Activated T-cell treated with anti-CD3 and anti-CD28 coated beads, Interleukin-2, amount 50 U/mL, for 4 hours (primary cell): ENCODE results near the gene SIM2. TPM values are rescaled to one million over a fixed set of nuclear protein-coding genes. Genes with fewer than 3 reads are reported as not detected.

ENCODE experiments used
- ATAC-seq, 2 donors: fragments of 200-7000 bp; cut with Tn5 transposase; one replicate each; pipeline ENCODE4 v1.10.0; 2021
- DNase-seq: peaks from one replicate; pipeline ENCODE4 v3.0.0-alpha.2; 2020
- H3K27me3 Mint-ChIP-seq: one replicate; pipeline ENCODE4 v1.8.0; 2021; ENCODE audit warnings: low read depth, mixed read lengths
- H3K36me3 Mint-ChIP-seq: one replicate; pipeline ENCODE4 v1.8.0; 2022; ENCODE audit warnings: mixed read lengths; ENCODE audit not compliant: insufficient read depth
- H3K4me1 Mint-ChIP-seq: one replicate; pipeline ENCODE4 v1.8.0; 2021; ENCODE audit warnings: low read depth, mixed read lengths
- H3K4me3 Mint-ChIP-seq: one replicate; pipeline ENCODE4 v1.8.0; 2021; ENCODE audit warnings: mild to moderate bottlenecking, moderate library complexity, mixed read lengths
- H3K9me3 Mint-ChIP-seq: one replicate; pipeline ENCODE4 v1.8.0; 2021; ENCODE audit warnings: mixed read lengths
- total RNA-seq, 3 donors: library from RNA; stranded (reverse); gene quantifications; one replicate each; pipeline ENCODE4 v1.2.1, GENCODE V29; 2021

SIM2 gene
- total RNA-seq, 3 donors from 2014 or later: 0.18 to 0.24 TPM; not detected in 1

- DNase-seq (no peak), ATAC-seq (no peak)
- H3K4me1 Mint-ChIP-seq: no peaks in the 10 kb centered on the region
- no peaks in the 10 kb centered on the region for H3K9me3 Mint-ChIP-seq
- no peak overlapping the region for H3K4me3 Mint-ChIP-seq
- peaks cover 42% of the 10 kb centered on the region for H3K27me3 Mint-ChIP-seq
- H3K36me3 Mint-ChIP-seq: no peaks in the 10 kb centered on the region
Measured at GRCh38 chr21:36672737-36673136, 26.2 kb upstream of the SIM2 start.

- Mint-ChIP-seq H3K27me3 (peaks cover 50% of the 10 kb centered on the region), H3K4me3 (no peak overlapping the region), H3K9me3 (peaks cover 14% of the 10 kb centered on the region), H3K36me3 (peaks cover 1% of the 10 kb centered on the region), H3K4me1 (no peaks in the 10 kb centered on the region)
- no peak for ATAC-seq
- DNase-seq: no peak
Measured at GRCh38 chr21:36676039-36676950, 22.6 kb upstream of the SIM2 start.

- Mint-ChIP-seq H3K4me3 (no peak overlapping the region), H3K9me3 (peaks cover 21% of the 10 kb centered on the region), H3K36me3 (peaks cover 1% of the 10 kb centered on the region), H3K27me3 (peaks cover 48% of the 10 kb centered on the region), H3K4me1 (no peaks in the 10 kb centered on the region)
- no peak for DNase-seq
- ATAC-seq: no peak
Measured at GRCh38 chr21:36677443-36677842, 21.5 kb upstream of the SIM2 start.

- DNase-seq (no peak), ATAC-seq (no peak)
- Mint-ChIP-seq H3K4me1 (no peaks in the 10 kb centered on the region), H3K27me3 (peaks cover 57% of the 10 kb centered on the region), H3K4me3 (no peak overlapping the region), H3K9me3 (peaks cover 21% of the 10 kb centered on the region), H3K36me3 (peaks cover 1% of the 10 kb centered on the region)
Measured at GRCh38 chr21:36678538-36678937, 20.4 kb upstream of the SIM2 start.

- H3K27me3 Mint-ChIP-seq: peaks cover 60% of the 10 kb centered on the region
Measured at GRCh38 chr21:36681117-36681631, 17.7 kb upstream of the SIM2 start.

GRCh38 chr21:36684957-36685714, 13.8 kb upstream of the SIM2 start:
- ATAC-seq: no peak
- no peaks in the 10 kb centered on the region for H3K4me1 Mint-ChIP-seq
- DNase-seq: no peak
- peaks cover 16% of the 10 kb centered on the region for H3K9me3 Mint-ChIP-seq
- H3K4me3 Mint-ChIP-seq: no peak overlapping the region
- peaks cover 1% of the 10 kb centered on the region for H3K36me3 Mint-ChIP-seq
- H3K27me3 Mint-ChIP-seq: peaks cover 64% of the 10 kb centered on the region

More at GRCh38 chr21:36681117-36681631, 17.7 kb upstream of the SIM2 start:
- Mint-ChIP-seq H3K36me3 (peaks cover 1% of the 10 kb centered on the region), H3K9me3 (peaks cover 21% of the 10 kb centered on the region), H3K4me3 (no peak overlapping the region), H3K4me1 (no peaks in the 10 kb centered on the region)
- ATAC-seq (no peak), DNase-seq (no peak)

- Mint-ChIP-seq H3K9me3 (peaks cover under 1% of the 10 kb centered on the region), H3K4me3 (no peak overlapping the region)
Measured at GRCh38 chr21:36686955-36687354, 12.0 kb upstream of the SIM2 start.

GRCh38 chr21:36688324-36688723, 10.6 kb upstream of the SIM2 start:
- peaks cover 3% of the 10 kb centered on the region for H3K4me1 Mint-ChIP-seq
- peaks cover 68% of the 10 kb centered on the region for H3K27me3 Mint-ChIP-seq
- DNase-seq: no peak
- no peak overlapping the region for H3K4me3 Mint-ChIP-seq
- H3K36me3 Mint-ChIP-seq: no peaks in the 10 kb centered on the region
- no peak for ATAC-seq
- H3K9me3 Mint-ChIP-seq: no peaks in the 10 kb centered on the region

More at GRCh38 chr21:36686955-36687354, 12.0 kb upstream of the SIM2 start:
- H3K4me1 Mint-ChIP-seq: no peaks in the 10 kb centered on the region
- H3K36me3 Mint-ChIP-seq: no peaks in the 10 kb centered on the region
- DNase-seq (no peak), ATAC-seq (no peak)
- H3K27me3 Mint-ChIP-seq: peaks cover 70% of the 10 kb centered on the region

- peaks cover 7% of the 10 kb centered on the region for H3K4me1 Mint-ChIP-seq
Measured at GRCh38 chr21:36689324-36689723, 9.6 kb upstream of the SIM2 start.

GRCh38 chr21:36690628-36691554, 8.0 kb upstream of the SIM2 start:
- DNase-seq (no peak), ATAC-seq (no peak)
- Mint-ChIP-seq H3K36me3 (no peaks in the 10 kb centered on the region), H3K27me3 (peaks cover 79% of the 10 kb centered on the region), H3K4me1 (peaks cover 7% of the 10 kb centered on the region), H3K4me3 (no peak overlapping the region), H3K9me3 (no peaks in the 10 kb centered on the region)

More at GRCh38 chr21:36689324-36689723, 9.6 kb upstream of the SIM2 start:
- ATAC-seq (no peak), DNase-seq (no peak)
- no peaks in the 10 kb centered on the region for H3K9me3 Mint-ChIP-seq
- H3K4me3 Mint-ChIP-seq: no peak overlapping the region
- peaks cover 70% of the 10 kb centered on the region for H3K27me3 Mint-ChIP-seq
- no peaks in the 10 kb centered on the region for H3K36me3 Mint-ChIP-seq

- ATAC-seq: no peak
- peaks cover 85% of the 10 kb centered on the region for H3K27me3 Mint-ChIP-seq
- H3K9me3 Mint-ChIP-seq: no peaks in the 10 kb centered on the region
- no peak overlapping the region for H3K4me3 Mint-ChIP-seq
- H3K36me3 Mint-ChIP-seq: no peaks in the 10 kb centered on the region
- H3K4me1 Mint-ChIP-seq: peaks cover 7% of the 10 kb centered on the region
- DNase-seq: no peak
Measured at GRCh38 chr21:36691555-36692041, 7.3 kb upstream of the SIM2 start.

GRCh38 chr21:36692114-36692834, 6.6 kb upstream of the SIM2 start:
- no peaks in the 10 kb centered on the region for H3K36me3 Mint-ChIP-seq
- DNase-seq (no peak), ATAC-seq (no peak)
- H3K9me3 Mint-ChIP-seq: no peaks in the 10 kb centered on the region
- H3K4me3 Mint-ChIP-seq: no peak overlapping the region
- peaks cover 7% of the 10 kb centered on the region for H3K4me1 Mint-ChIP-seq
- peaks cover 89% of the 10 kb centered on the region for H3K27me3 Mint-ChIP-seq

GRCh38 chr21:36692835-36693488, 6.0 kb upstream of the SIM2 start:
- H3K4me1 Mint-ChIP-seq: peaks cover 7% of the 10 kb centered on the region
- ATAC-seq (no peak), DNase-seq (no peak)
- H3K27me3 Mint-ChIP-seq: peaks cover 86% of the 10 kb centered on the region
- H3K9me3 Mint-ChIP-seq: no peaks in the 10 kb centered on the region
- no peaks in the 10 kb centered on the region for H3K36me3 Mint-ChIP-seq
- H3K4me3 Mint-ChIP-seq: no peak overlapping the region
